Measurements from ENCODE around the gene CD47.

Gene CD47

DNA sequence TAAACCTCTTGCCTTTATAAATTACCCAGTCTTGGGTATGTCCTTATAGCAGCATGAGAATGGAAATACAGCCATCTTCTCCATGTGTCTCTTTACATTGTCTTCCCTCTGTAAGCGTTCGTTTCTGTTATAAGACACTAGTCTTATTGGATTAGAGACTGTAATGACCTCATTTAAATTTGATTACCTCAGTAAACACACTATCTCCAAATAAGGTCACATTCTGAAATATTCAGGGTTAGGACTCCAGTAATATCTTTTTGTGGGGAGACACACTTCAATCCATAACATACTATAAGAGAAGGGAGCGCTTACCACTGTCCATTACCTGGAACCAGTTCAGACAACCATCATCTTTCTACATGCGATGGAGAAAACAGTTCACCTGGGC lies 34.3 kb upstream of the CD47 start:
- Histone ChIP-seq H3K27me3 (replicated peaks in 2 of 5; ENCODE audit: control insufficient read depth in 4 of 5, insufficient read depth in 5 of 5, low read length in 4 of 5) (no peaks in the 10 kb centered on the region), H3K4me3 (ENCODE audit: control insufficient read depth in 1 of 7, extremely low read depth in 1 of 7, insufficient read depth in 4 of 7, low read depth in 2 of 7, low read length in 6 of 7) (peak overlapping the region in 6 of 7 experiments; percentile 8 to 71 (median 33))

DNA sequence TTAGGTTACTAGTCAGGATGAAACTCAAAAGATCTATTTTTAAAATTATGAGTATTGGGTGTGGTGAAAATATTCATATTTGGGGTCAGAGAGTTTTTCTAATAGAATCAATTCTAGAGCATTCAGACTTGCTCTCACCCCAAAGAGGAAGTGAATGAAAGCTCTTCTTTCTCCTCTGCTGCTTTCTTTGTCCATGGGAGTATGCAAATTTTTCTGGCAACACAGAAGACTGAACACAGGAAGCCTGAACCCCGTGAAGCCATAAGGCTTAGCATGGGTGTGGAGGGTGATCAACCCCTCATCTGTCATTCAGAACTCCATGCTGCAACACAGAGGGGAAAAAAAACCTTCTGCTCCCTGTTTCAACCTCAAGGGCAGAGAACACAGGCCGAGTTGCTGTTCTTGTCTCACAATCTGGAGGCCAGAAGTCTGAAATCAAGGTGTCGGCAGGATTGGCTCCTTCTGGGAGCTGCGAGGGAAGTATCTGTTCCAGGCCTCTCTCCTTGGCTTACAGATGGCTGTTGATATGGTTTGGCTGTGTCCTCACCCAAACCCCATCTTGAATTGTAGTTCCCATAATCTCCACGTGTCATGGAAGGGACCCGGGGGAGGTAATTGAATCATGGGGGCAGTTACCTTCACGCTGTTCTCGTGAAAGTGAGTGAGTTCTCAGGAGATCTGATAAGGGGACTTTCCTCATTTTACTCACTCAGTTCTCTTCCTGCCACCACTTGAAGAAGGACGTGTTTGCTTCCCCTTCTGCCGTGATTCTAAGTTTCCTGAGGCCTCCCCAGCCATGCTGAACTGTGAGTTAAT lies 33.7 kb upstream of the CD47 start:
- 3% methylated on average over 6 of the region's 10 CpGs for WGBS (ENCODE audit: insufficient coverage)
- Histone ChIP-seq H3K27me3 (replicated peaks in 2 of 5; ENCODE audit: control insufficient read depth in 4 of 5, insufficient read depth in 5 of 5, low read length in 4 of 5) (no peaks in the 10 kb centered on the region), H3K4me3 (ENCODE audit: control insufficient read depth in 1 of 7, extremely low read depth in 1 of 7, insufficient read depth in 4 of 7, low read depth in 2 of 7, low read length in 6 of 7) (peak overlapping the region in 5 of 7 experiments; percentile 9 to 71 (median 40)), H3K27ac (ENCODE audit: insufficient read depth in 1 of 2, low read depth in 1 of 2, low read length in 2 of 2, poor library complexity in 1 of 2, severe bottlenecking in 2 of 2) (peak overlapping the region; percentile 91), H3K9me3 (ENCODE audit: control extremely low read depth in 1 of 5, control insufficient read depth in 4 of 5, insufficient read depth in 2 of 5, low read depth in 1 of 5, low read length in 4 of 5) (no peaks in the 10 kb centered on the region), H3K36me3 (ENCODE audit: control insufficient read depth in 4 of 4, insufficient read depth in 4 of 4, low read length in 3 of 4) (no peaks in the 10 kb centered on the region), H3K4me1 (ENCODE audit: control extremely low read depth in 1 of 4, control insufficient read depth in 4 of 4, insufficient read depth in 4 of 4, low read length in 3 of 4) (peaks cover 41 to 79% (median 65%) of the 10 kb centered on the region in 4 experiments)
- CTCF ChIA-PET: interaction anchor here (0.6 to 1.5 kb wide), 3 partner anchors 25 to 1131 kb away, joined by 3 to 4 read pairs (median 3); no protein-coding TSS in a partner anchor
- POLR2A ChIA-PET: interaction anchor here (1.6 kb wide), 1 partner anchor 10 kb away, joined by 3 read pairs; no protein-coding TSS in a partner anchor
- peak; percentile 85 to 96 (median 95) for DNase-seq

More for the DNA sequence above, 34.3 kb upstream of the CD47 start:
- DNase-seq: peak in 1 of 3 donors; percentile 50
- ChIA-PET POLR2A (interaction anchor here (1.1 to 1.6 kb wide), 5 partner anchors 9 to 98 kb away, joined by 3 to 5 read pairs (median 4); partner anchors contain the start of gene IFT57), CTCF (interaction anchor here (0.6 to 2.3 kb wide), 8 partner anchors 24 to 118 kb away, joined by 3 to 9 read pairs (median 4); no protein-coding TSS in a partner anchor)
- peak overlapping the region; percentile 91 for H3K27ac ChIP-seq (ENCODE audit: insufficient read depth in 1 of 2, low read depth in 1 of 2, low read length in 2 of 2, poor library complexity in 1 of 2, severe bottlenecking in 2 of 2)
- no peaks in the 10 kb centered on the region for H3K9me3 ChIP-seq (ENCODE audit: control extremely low read depth in 1 of 5, control insufficient read depth in 4 of 5, insufficient read depth in 2 of 5, low read depth in 1 of 5, low read length in 4 of 5)
- peaks cover 41 to 75% (median 59%) of the 10 kb centered on the region in 4 experiments for H3K4me1 ChIP-seq (ENCODE audit: control extremely low read depth in 1 of 4, control insufficient read depth in 4 of 4, insufficient read depth in 4 of 4, low read length in 3 of 4)
- 0% methylated on average over 1 of the region's 4 CpGs for WGBS (ENCODE audit: insufficient coverage)
- H3K36me3 ChIP-seq (ENCODE audit: control insufficient read depth in 4 of 4, insufficient read depth in 4 of 4, low read length in 3 of 4): no peaks in the 10 kb centered on the region

DNA sequence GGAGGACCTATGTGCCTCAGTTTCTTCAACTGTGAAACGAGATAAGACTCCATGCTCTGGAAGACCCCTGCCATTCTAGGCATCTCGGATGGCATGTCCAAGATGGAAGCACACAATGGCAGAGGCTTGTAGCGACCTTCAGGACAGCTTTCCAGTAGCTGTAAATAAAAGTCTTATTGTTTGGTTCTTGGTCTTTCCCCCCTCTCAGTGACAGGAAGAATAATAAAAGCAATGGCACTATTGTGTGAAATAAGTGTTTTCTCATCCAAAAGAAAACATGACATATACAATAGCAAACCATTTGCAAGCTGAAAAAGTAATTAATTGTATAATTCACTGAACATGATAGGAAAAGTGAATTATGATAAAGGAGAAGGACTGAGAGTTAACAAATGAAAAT lies 32.5 kb upstream of the CD47 start:
- Histone ChIP-seq H3K4me1 (ENCODE audit: control extremely low read depth in 1 of 4, control insufficient read depth in 4 of 4, insufficient read depth in 4 of 4, low read length in 3 of 4) (peaks cover 48 to 82% (median 66%) of the 10 kb centered on the region in 4 experiments), H3K27me3 (replicated peaks in 2 of 5; ENCODE audit: control insufficient read depth in 4 of 5, insufficient read depth in 5 of 5, low read length in 4 of 5) (no peaks in the 10 kb centered on the region), H3K36me3 (ENCODE audit: control insufficient read depth in 4 of 4, insufficient read depth in 4 of 4, low read length in 3 of 4) (no peaks in the 10 kb centered on the region), H3K9me3 (ENCODE audit: control extremely low read depth in 1 of 5, control insufficient read depth in 4 of 5, insufficient read depth in 2 of 5, low read depth in 1 of 5, low read length in 4 of 5) (no peaks in the 10 kb centered on the region), H3K27ac (ENCODE audit: insufficient read depth in 1 of 2, low read depth in 1 of 2, low read length in 2 of 2, poor library complexity in 1 of 2, severe bottlenecking in 2 of 2) (no peak overlapping the region), H3K4me3 (ENCODE audit: control insufficient read depth in 1 of 7, extremely low read depth in 1 of 7, insufficient read depth in 4 of 7, low read depth in 2 of 7, low read length in 6 of 7) (no peak overlapping the region)
- DNase-seq: no peak
- ChIA-PET CTCF (interaction anchor here (1.1 to 1.6 kb wide), 6 partner anchors 9 to 31 kb away, joined by 3 to 5 read pairs (median 4); no protein-coding TSS in a partner anchor), POLR2A (interaction anchor here (0.6 kb wide), 1 partner anchor 25 kb away, joined by 3 read pairs; no protein-coding TSS in a partner anchor)
- WGBS (ENCODE audit: insufficient coverage): 94% methylated on average over 2 of the region's 3 CpGs

DNA sequence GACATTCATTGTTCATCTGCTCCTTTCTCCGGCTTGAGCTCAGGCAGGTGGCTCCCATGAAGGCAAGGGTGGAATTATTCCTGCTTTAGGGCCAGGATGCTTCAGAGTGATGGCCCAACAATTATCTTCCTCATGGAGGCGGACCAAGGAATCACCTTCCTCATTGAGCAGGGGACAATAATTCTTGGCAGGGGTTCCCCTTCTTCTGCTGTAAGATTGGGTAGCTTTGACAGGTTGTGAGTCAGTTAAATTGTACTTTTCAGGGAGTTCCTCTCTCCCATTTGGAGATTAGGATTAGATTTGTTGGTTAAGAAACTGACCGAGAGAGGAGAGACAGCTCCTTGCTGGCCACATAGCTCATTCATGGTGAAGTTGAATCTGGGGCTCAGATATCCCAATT lies 31.4 kb upstream of the CD47 start:
- 100% methylated on average over 2 of the region's 3 CpGs for WGBS (ENCODE audit: insufficient coverage)
- H3K27me3 ChIP-seq (replicated peaks in 2 of 5; ENCODE audit: control insufficient read depth in 4 of 5, insufficient read depth in 5 of 5, low read length in 4 of 5): no peaks in the 10 kb centered on the region
- H3K4me1 ChIP-seq (ENCODE audit: control extremely low read depth in 1 of 4, control insufficient read depth in 4 of 4, insufficient read depth in 4 of 4, low read length in 3 of 4): peaks cover 44 to 82% (median 62%) of the 10 kb centered on the region in 4 experiments
- ChIA-PET POLR2A (interaction anchor here (0.9 kb wide), 1 partner anchor 31 kb away, joined by 4 read pairs; the partner anchor contains the start of gene CD47), CTCF (interaction anchor here (0.9 to 1.7 kb wide), 8 partner anchors 8 to 28 kb away, joined by 3 to 8 read pairs (median 4); no protein-coding TSS in a partner anchor)
- H3K36me3 ChIP-seq (ENCODE audit: control insufficient read depth in 4 of 4, insufficient read depth in 4 of 4, low read length in 3 of 4): no peaks in the 10 kb centered on the region
- H3K4me3 ChIP-seq (ENCODE audit: control insufficient read depth in 1 of 7, extremely low read depth in 1 of 7, insufficient read depth in 4 of 7, low read depth in 2 of 7, low read length in 6 of 7): peak overlapping the region in 1 of 7 experiments; percentile 21
- no peak overlapping the region for H3K27ac ChIP-seq (ENCODE audit: insufficient read depth in 1 of 2, low read depth in 1 of 2, low read length in 2 of 2, poor library complexity in 1 of 2, severe bottlenecking in 2 of 2)
- DNase-seq: peak in 2 of 3 donors; percentile 29 to 44
- H3K9me3 ChIP-seq (ENCODE audit: control extremely low read depth in 1 of 5, control insufficient read depth in 4 of 5, insufficient read depth in 2 of 5, low read depth in 1 of 5, low read length in 4 of 5): no peaks in the 10 kb centered on the region

DNA sequence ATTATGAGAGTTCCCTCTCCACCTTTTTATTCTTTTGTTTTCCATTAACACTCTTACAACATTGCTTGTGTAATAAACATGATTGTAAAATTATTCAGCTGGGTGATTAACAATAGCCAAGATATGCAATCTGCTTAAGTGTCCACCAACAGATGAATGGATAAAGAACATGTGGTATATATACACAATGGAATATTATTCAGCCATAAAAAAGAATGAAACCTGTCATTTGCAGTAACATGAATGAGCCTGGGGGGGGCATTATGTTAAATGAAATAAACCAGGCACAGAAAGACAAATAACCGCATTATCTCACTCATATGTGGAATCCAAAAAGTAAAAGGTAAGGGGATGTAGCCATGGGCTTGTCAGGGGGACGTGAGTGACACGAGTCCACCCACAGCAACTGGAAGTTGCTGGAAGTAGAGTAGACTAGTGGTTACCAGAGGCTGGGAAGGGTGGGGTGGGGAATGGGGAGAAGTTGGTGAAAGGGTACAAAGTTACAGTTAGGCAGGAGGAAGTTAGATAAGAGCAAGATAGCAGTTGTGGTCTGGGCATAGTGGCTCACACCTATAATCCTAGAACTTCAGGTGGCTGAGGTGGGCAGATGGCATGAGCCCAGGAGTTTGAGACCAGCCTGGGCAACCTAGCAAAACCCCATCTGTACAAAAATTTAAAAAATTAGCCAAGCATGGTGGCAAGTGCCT lies 28.7 kb upstream of the CD47 start:
- POLR2A ChIA-PET: no interaction called here
- WGBS (ENCODE audit: insufficient coverage): 49% methylated on average over 3 of the region's 3 CpGs

DNA sequence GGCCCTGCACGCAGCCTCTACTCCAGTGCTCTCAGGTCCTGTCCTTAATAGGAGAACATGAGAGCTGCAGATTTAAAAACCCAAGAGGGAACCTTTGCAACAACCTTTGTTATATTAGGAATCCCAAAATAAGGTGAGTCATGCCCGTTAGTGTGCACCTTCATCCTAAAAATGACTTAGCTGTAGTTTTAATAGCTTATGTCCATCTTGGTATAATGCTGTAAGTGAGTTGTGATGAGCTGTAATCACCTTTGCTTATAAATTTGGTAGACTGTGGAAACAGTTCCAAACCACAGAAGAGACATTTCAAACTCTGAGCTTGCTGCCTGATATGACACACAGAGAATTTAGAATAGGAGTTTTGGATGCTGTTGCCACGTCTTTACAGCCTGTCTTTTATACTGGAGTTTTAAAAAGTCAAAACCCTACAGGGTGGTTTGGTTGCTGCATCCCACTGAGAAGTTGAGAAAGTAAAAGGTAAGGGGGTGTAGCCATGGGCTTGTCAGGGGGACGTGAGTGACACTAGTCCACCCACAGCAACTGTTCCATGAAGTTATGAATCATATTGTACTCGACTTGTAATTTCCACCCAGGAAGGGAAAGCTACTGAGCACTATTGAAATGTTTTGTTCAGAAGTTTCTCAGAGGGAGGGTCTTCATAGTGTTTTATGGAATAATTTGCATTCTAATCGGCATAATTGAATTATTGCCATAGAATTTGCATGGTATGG lies 27.4 kb upstream of the CD47 start:
- H3K27ac ChIP-seq (ENCODE audit: insufficient read depth in 1 of 2, low read depth in 1 of 2, low read length in 2 of 2, poor library complexity in 1 of 2, severe bottlenecking in 2 of 2): no peak overlapping the region
- H3K4me1 ChIP-seq (ENCODE audit: control extremely low read depth in 1 of 4, control insufficient read depth in 4 of 4, insufficient read depth in 4 of 4, low read length in 3 of 4): peaks cover 13 to 51% (median 31%) of the 10 kb centered on the region in 4 experiments
- POLR2A ChIA-PET: no interaction called here
- CTCF ChIA-PET: interaction anchor here (1.1 to 1.9 kb wide), 5 partner anchors 13 to 29 kb away, joined by 3 to 7 read pairs (median 6); no protein-coding TSS in a partner anchor
- 85% methylated on average over 4 of the region's 6 CpGs for WGBS (ENCODE audit: insufficient coverage)
- no peak overlapping the region for H3K4me3 ChIP-seq (ENCODE audit: control insufficient read depth in 1 of 7, extremely low read depth in 1 of 7, insufficient read depth in 4 of 7, low read depth in 2 of 7, low read length in 6 of 7)
- no peaks in the 10 kb centered on the region for H3K36me3 ChIP-seq (ENCODE audit: control insufficient read depth in 4 of 4, insufficient read depth in 4 of 4, low read length in 3 of 4)
- no peaks in the 10 kb centered on the region for H3K27me3 ChIP-seq (replicated peaks in 2 of 5; ENCODE audit: control insufficient read depth in 4 of 5, insufficient read depth in 5 of 5, low read length in 4 of 5)
- peak in 2 of 3 donors; percentile 23 to 37 for DNase-seq
- H3K9me3 ChIP-seq (ENCODE audit: control extremely low read depth in 1 of 5, control insufficient read depth in 4 of 5, insufficient read depth in 2 of 5, low read depth in 1 of 5, low read length in 4 of 5): no peaks in the 10 kb centered on the region

More for the DNA sequence above, 28.7 kb upstream of the CD47 start:
- peak; percentile 54 to 88 (median 75) for DNase-seq
- no peaks in the 10 kb centered on the region for H3K9me3 ChIP-seq (ENCODE audit: control extremely low read depth in 1 of 5, control insufficient read depth in 4 of 5, insufficient read depth in 2 of 5, low read depth in 1 of 5, low read length in 4 of 5)
- CTCF ChIA-PET: interaction anchor here (1.8 to 2.2 kb wide), 2 partner anchors 27 to 34 kb away, joined by 4 to 8 read pairs; no protein-coding TSS in a partner anchor
- H3K36me3 ChIP-seq (ENCODE audit: control insufficient read depth in 4 of 4, insufficient read depth in 4 of 4, low read length in 3 of 4): no peaks in the 10 kb centered on the region
- no peaks in the 10 kb centered on the region for H3K27me3 ChIP-seq (replicated peaks in 2 of 5; ENCODE audit: control insufficient read depth in 4 of 5, insufficient read depth in 5 of 5, low read length in 4 of 5)
- H3K27ac ChIP-seq (ENCODE audit: insufficient read depth in 1 of 2, low read depth in 1 of 2, low read length in 2 of 2, poor library complexity in 1 of 2, severe bottlenecking in 2 of 2): no peak overlapping the region
- peak overlapping the region in 1 of 7 experiments; percentile 33 for H3K4me3 ChIP-seq (ENCODE audit: control insufficient read depth in 1 of 7, extremely low read depth in 1 of 7, insufficient read depth in 4 of 7, low read depth in 2 of 7, low read length in 6 of 7)
- peaks cover 22 to 63% (median 42%) of the 10 kb centered on the region in 4 experiments for H3K4me1 ChIP-seq (ENCODE audit: control extremely low read depth in 1 of 4, control insufficient read depth in 4 of 4, insufficient read depth in 4 of 4, low read length in 3 of 4)
